Neural progenitor cell (in vitro differentiated cells): Measurements from ENCODE around the gene ARHGAP22.

ENCODE experiments used
- EZH2 ChIP-seq: fragments of 200-600 bp; sonication (generic); IDR thresholded peaks from 2 replicates; pipeline ENCODE4 v1.6.1; 2017; ENCODE audit warnings: antibody characterized with exemption, mild to moderate bottlenecking, moderate library complexity
- EZH2phosphoT487 ChIP-seq: fragments of 200-600 bp; sonication (generic); IDR thresholded peaks from 2 replicates; pipeline ENCODE4 v1.6.1; 2017; ENCODE audit warnings: antibody characterized with exemption
- TF ChIP-seq, protein P1 (sequence below): fragments of 200-600 bp; sonication (generic); IDR thresholded peaks from 2 replicates; pipeline ENCODE4 v1.5.1; 2017; ENCODE audit warnings: antibody characterized with exemption, mild to moderate bottlenecking

- no peak for TF ChIP-seq EZH2
- TF ChIP-seq, protein P1, sequence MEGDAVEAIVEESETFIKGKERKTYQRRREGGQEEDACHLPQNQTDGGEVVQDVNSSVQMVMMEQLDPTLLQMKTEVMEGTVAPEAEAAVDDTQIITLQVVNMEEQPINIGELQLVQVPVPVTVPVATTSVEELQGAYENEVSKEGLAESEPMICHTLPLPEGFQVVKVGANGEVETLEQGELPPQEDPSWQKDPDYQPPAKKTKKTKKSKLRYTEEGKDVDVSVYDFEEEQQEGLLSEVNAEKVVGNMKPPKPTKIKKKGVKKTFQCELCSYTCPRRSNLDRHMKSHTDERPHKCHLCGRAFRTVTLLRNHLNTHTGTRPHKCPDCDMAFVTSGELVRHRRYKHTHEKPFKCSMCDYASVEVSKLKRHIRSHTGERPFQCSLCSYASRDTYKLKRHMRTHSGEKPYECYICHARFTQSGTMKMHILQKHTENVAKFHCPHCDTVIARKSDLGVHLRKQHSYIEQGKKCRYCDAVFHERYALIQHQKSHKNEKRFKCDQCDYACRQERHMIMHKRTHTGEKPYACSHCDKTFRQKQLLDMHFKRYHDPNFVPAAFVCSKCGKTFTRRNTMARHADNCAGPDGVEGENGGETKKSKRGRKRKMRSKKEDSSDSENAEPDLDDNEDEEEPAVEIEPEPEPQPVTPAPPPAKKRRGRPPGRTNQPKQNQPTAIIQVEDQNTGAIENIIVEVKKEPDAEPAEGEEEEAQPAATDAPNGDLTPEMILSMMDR: no peak
- TF ChIP-seq EZH2phosphoT487: no peak
Observed at GRCh38 chr10:48651839-48652238, 47.0 kb upstream of the ARHGAP22 start.
